Stomach (tissue), 4 donors: Measurements from ENCODE around the gene ZNF524.

Experiments
- POLR2A ChIP-seq, 4 donors: fragments of 450-650 bp; IDR thresholded peaks; one replicate each; pipeline ENCODE4 v1.6.1; 2016; ENCODE audit warnings: antibody characterized with exemption in 4 of 4, control low read depth in 2 of 4, mild to moderate bottlenecking in 1 of 4, moderate library complexity in 1 of 4
- POLR2AphosphoS5 ChIP-seq, 3 donors: sonication (generic); formaldehyde crosslinking; IDR thresholded peaks; one replicate each; pipeline ENCODE4 v1.6.1; 2016; ENCODE audit warnings: antibody characterized with exemption in 3 of 3
- TF ChIP-seq, protein P1 (sequence below), 7 experiments: fragments of 450-650 bp in 4 of 7; fragments of 200-600 bp in 3 of 7; sonication (generic) in 3 of 7; IDR thresholded peaks; one replicate each; pipeline ENCODE4 v1.5.1; 2016 to 2019; ENCODE audit warnings: antibody characterized with exemption in 7 of 7, control low read depth in 2 of 7, mild to moderate bottlenecking in 1 of 7

GRCh38 chr19:55603115-55603514 is 3.0 kb downstream of the ZNF524 start:
- TF ChIP-seq POLR2AphosphoS5 (IDR thresholded peaks at IDR 0.05): no peak
- TF ChIP-seq, protein P1, sequence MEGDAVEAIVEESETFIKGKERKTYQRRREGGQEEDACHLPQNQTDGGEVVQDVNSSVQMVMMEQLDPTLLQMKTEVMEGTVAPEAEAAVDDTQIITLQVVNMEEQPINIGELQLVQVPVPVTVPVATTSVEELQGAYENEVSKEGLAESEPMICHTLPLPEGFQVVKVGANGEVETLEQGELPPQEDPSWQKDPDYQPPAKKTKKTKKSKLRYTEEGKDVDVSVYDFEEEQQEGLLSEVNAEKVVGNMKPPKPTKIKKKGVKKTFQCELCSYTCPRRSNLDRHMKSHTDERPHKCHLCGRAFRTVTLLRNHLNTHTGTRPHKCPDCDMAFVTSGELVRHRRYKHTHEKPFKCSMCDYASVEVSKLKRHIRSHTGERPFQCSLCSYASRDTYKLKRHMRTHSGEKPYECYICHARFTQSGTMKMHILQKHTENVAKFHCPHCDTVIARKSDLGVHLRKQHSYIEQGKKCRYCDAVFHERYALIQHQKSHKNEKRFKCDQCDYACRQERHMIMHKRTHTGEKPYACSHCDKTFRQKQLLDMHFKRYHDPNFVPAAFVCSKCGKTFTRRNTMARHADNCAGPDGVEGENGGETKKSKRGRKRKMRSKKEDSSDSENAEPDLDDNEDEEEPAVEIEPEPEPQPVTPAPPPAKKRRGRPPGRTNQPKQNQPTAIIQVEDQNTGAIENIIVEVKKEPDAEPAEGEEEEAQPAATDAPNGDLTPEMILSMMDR (IDR thresholded peaks at IDR 0.05): no peak
- no peak for TF ChIP-seq POLR2A (IDR thresholded peaks at IDR 0.05)
